Measurements from ENCODE around the gene SLC38A10. TPM values are rescaled to one million over a fixed set of nuclear protein-coding genes. Genes with fewer than 3 reads are reported as not detected.

Gene SLC38A10
- total RNA-seq, 1 donor from 2014 or later: 261 TPM

- intact Hi-C loops (cut with DNase I): no loop called here
- Histone ChIP-seq H3K9me3 (no peaks in the 10 kb centered on the region), H3K27me3 (no peaks in the 10 kb centered on the region), H3K4me3 (no peak overlapping the region), H3K36me3 (peaks cover 8 to 10% of the 10 kb centered on the region in 2 donors), H3K4me1 (no peaks in the 10 kb centered on the region), H3K27ac (no peak overlapping the region)
- no peak for DNase-seq (ENCODE audit: low spot score in 2 of 2)
- TF ChIP-seq, protein P1, sequence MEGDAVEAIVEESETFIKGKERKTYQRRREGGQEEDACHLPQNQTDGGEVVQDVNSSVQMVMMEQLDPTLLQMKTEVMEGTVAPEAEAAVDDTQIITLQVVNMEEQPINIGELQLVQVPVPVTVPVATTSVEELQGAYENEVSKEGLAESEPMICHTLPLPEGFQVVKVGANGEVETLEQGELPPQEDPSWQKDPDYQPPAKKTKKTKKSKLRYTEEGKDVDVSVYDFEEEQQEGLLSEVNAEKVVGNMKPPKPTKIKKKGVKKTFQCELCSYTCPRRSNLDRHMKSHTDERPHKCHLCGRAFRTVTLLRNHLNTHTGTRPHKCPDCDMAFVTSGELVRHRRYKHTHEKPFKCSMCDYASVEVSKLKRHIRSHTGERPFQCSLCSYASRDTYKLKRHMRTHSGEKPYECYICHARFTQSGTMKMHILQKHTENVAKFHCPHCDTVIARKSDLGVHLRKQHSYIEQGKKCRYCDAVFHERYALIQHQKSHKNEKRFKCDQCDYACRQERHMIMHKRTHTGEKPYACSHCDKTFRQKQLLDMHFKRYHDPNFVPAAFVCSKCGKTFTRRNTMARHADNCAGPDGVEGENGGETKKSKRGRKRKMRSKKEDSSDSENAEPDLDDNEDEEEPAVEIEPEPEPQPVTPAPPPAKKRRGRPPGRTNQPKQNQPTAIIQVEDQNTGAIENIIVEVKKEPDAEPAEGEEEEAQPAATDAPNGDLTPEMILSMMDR (IDR thresholded peaks at IDR 0.05): no peak
Observed at GRCh38 chr17:81200201-81200600, 94.9 kb downstream of the SLC38A10 start.

GRCh38 chr17:81199482-81199830, 95.7 kb downstream of the SLC38A10 start:
- H3K27ac ChIP-seq: no peak overlapping the region
- H3K4me3 ChIP-seq: no peak overlapping the region
- no peaks in the 10 kb centered on the region for H3K4me1 ChIP-seq
- peaks cover 8 to 10% of the 10 kb centered on the region in 2 donors for H3K36me3 ChIP-seq
- intact Hi-C loops (cut with DNase I): no loop called here
- TF ChIP-seq, protein P1 (IDR thresholded peaks at IDR 0.05): no peak
- H3K27me3 ChIP-seq: no peaks in the 10 kb centered on the region
- no peak for DNase-seq (ENCODE audit: low spot score in 2 of 2)
- no peaks in the 10 kb centered on the region for H3K9me3 ChIP-seq

GRCh38 chr17:81198826-81199481, 96.2 kb downstream of the SLC38A10 start:
- Histone ChIP-seq H3K4me1 (no peaks in the 10 kb centered on the region), H3K36me3 (peaks cover 8 to 10% of the 10 kb centered on the region in 2 donors), H3K27ac (no peak overlapping the region), H3K27me3 (no peaks in the 10 kb centered on the region), H3K9me3 (no peaks in the 10 kb centered on the region), H3K4me3 (no peak overlapping the region)
- intact Hi-C loops (cut with DNase I): no loop called here
- DNase-seq (ENCODE audit: low spot score in 2 of 2): no peak
- TF ChIP-seq, protein P1 (IDR thresholded peaks at IDR 0.05): no peak

DNA sequence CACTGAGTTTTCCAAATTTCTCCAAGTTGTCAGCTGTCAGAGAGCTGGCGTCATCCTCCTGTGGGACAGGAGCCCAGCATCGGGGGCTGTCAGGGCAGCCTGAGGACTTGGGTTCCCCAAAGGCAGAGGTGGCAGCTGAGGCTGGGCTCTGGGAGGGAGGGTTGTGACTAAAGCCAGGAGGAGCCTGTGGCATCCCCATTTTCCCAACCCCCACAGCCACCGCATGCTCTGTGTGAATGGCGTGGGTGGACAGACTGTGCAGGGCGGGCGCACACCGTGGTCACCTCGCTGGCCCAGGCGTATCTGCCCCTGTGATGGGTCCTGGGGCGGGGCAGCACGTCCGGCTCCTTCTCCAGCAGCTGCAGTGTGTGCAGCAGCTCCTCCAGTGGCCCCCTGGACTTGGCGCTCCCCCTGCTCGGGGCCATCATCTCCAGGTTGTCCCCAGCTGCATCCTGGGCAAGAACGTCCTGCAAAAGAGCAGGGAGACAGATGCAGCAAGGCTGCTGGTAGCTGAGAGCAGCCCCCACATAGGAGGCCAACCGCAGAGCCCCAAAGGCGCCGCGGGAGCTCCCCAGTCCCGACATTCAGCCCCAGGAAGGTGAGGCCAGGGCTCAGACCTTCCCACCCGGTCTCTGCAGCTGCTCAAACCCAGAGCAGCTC, 97.1 kb downstream of the SLC38A10 start:
- no peak overlapping the region for H3K4me3 ChIP-seq
- TF ChIP-seq, protein P1 (IDR thresholded peaks at IDR 0.05): no peak
- H3K27me3 ChIP-seq: no peaks in the 10 kb centered on the region
- peaks cover 6 to 8% of the 10 kb centered on the region in 2 donors for H3K36me3 ChIP-seq
- no peak for DNase-seq (ENCODE audit: low spot score in 2 of 2)
- intact Hi-C loops (cut with DNase I): no loop called here
- H3K4me1 ChIP-seq: no peaks in the 10 kb centered on the region
- no peak overlapping the region for H3K27ac ChIP-seq
- H3K9me3 ChIP-seq: no peaks in the 10 kb centered on the region

- H3K27me3 ChIP-seq: no peaks in the 10 kb centered on the region
Observed at GRCh38 chr17:81197409-81197795, 97.7 kb downstream of the SLC38A10 start.

More at GRCh38 chr17:81197409-81197795, 97.7 kb downstream of the SLC38A10 start:
- H3K36me3 ChIP-seq: peaks cover 6 to 8% of the 10 kb centered on the region in 2 donors
- intact Hi-C loops (cut with DNase I): no loop called here
- no peaks in the 10 kb centered on the region for H3K4me1 ChIP-seq
- H3K4me3 ChIP-seq: no peak overlapping the region
- no peak overlapping the region for H3K27ac ChIP-seq
- no peak for DNase-seq (ENCODE audit: low spot score in 2 of 2)
- TF ChIP-seq, protein P1 (IDR thresholded peaks at IDR 0.05): no peak
- H3K9me3 ChIP-seq: no peaks in the 10 kb centered on the region

Measured in ascending aorta (tissue), 2 donors.